ENCODE results near the gene ANXA5.

DNA sequence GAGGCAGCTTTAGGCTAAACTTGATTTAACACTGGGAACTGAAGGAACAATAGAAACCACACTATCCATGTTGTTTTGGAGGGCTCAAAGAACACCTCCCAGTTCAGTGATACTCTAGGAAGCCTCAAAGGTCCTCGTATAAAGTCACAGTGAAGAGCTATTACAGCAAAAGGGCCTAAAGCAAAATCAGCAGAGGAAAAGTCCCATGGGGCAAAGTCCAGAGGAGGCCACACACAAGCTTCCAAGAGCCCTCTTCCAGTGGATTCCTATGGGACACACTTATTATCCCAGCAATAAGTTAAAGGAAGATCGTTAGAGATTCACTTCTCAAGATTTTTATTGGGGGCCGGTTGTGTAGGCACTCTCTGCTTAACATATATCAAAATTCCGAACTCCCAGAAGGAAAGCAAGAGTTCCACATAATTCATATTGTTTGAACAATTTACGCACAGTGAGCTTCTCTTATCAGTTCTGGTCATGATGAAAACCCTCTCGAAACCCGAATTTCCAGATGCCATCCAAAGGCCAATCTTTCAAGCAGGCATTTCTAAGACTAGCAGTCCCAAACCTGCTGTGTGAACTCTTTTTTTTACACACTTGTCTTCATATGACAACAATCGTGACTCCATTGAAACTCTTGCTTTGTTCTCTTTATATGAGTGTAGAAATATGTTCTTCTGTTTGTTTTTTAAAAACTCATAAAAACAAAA, 53.7 kb downstream of the ANXA5 start:
- TF ChIP-seq, protein P1, sequence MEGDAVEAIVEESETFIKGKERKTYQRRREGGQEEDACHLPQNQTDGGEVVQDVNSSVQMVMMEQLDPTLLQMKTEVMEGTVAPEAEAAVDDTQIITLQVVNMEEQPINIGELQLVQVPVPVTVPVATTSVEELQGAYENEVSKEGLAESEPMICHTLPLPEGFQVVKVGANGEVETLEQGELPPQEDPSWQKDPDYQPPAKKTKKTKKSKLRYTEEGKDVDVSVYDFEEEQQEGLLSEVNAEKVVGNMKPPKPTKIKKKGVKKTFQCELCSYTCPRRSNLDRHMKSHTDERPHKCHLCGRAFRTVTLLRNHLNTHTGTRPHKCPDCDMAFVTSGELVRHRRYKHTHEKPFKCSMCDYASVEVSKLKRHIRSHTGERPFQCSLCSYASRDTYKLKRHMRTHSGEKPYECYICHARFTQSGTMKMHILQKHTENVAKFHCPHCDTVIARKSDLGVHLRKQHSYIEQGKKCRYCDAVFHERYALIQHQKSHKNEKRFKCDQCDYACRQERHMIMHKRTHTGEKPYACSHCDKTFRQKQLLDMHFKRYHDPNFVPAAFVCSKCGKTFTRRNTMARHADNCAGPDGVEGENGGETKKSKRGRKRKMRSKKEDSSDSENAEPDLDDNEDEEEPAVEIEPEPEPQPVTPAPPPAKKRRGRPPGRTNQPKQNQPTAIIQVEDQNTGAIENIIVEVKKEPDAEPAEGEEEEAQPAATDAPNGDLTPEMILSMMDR (IDR thresholded peaks at IDR 0.05; ENCODE audit: insufficient read depth, low read depth, low read length): no peak
- no peak for TF ChIP-seq EZH2 (IDR thresholded peaks at IDR 0.05; ENCODE audit: insufficient read depth, low read length)
